Neural cell (in vitro differentiated cells): ENCODE data around the gene RHO. TPM values are rescaled to one million over a fixed set of nuclear protein-coding genes. Genes with fewer than 3 reads are reported as not detected.

Source experiments
- H2AFZ ChIP-seq: fragments of 200-600, 300-800 bp; sonication (generic), shearing (Covaris generic); 2 replicates; pipeline ENCODE4 v1.6.0; 2014; ENCODE audit warnings: low read depth, mild to moderate bottlenecking, antibody characterized with exemption, low read length, moderate library complexity
- H3F3A ChIP-seq: fragments of 200-600 bp; shearing (Covaris generic); 2 replicates; pipeline ENCODE4 v1.6.1; 2016; ENCODE audit warnings: mild to moderate bottlenecking, moderate library complexity, mixed read lengths, antibody characterized with exemption, low read length; ENCODE audit not compliant: insufficient read depth, poor library complexity, severe bottlenecking
- H3K27ac ChIP-seq: fragments of 200-600, 300-800 bp; sonication (generic), shearing (Covaris generic); 2 replicates; pipeline ENCODE4 v1.5.1; 2014; ENCODE audit warnings: mild to moderate bottlenecking, low read length, moderate library complexity
- H3K27me3 ChIP-seq: fragments of 300-800, 200-600 bp; sonication (generic), shearing (Covaris generic); 2 replicates; pipeline ENCODE4 v1.6.0; 2014; ENCODE audit warnings: mild to moderate bottlenecking, low read depth, low read length, moderate library complexity; ENCODE audit not compliant: insufficient read depth
- H3K36me3 ChIP-seq: fragments of 300-800, 200-600 bp; sonication (generic), shearing (Covaris generic); 2 replicates; pipeline ENCODE4 v1.5.1; 2014; ENCODE audit warnings: mild to moderate bottlenecking, antibody characterized with exemption, low read length, moderate library complexity; ENCODE audit not compliant: insufficient read depth
- H3K4me2 ChIP-seq: fragments of 300-800, 200-600 bp; sonication (generic), shearing (Covaris generic); 2 replicates; pipeline ENCODE4 v1.6.0; 2014; ENCODE audit warnings: mild to moderate bottlenecking, low read length
- H3K4me3 ChIP-seq: fragments of 300-800, 200-600 bp; sonication (generic), shearing (Covaris generic); 2 replicates; pipeline ENCODE4 v1.5.1; 2014; ENCODE audit warnings: mild to moderate bottlenecking, low read length, moderate library complexity
- H3K79me2 ChIP-seq: fragments of 200-600 bp; shearing (Covaris generic); replicated peaks from 2 replicates; pipeline ENCODE4 v1.6.0; 2014; ENCODE audit warnings: mild to moderate bottlenecking, low read length, moderate library complexity; ENCODE audit not compliant: insufficient read depth
- H3K9ac ChIP-seq: fragments of 300-800, 200-600 bp; sonication (generic), shearing (Covaris generic); 2 replicates; pipeline ENCODE4 v1.6.1; 2016; ENCODE audit warnings: mild to moderate bottlenecking, low read length, mixed read lengths
- H3K9me2 ChIP-seq: fragments of 200-600 bp; shearing (Covaris generic); 2 replicates; pipeline ENCODE4 v1.6.1; 2016; ENCODE audit warnings: mild to moderate bottlenecking, low read length, mixed read lengths; ENCODE audit not compliant: insufficient read depth
- H3K9me3 ChIP-seq: fragments of 200-600, 300-800 bp; sonication (generic), shearing (Covaris generic); 2 replicates; pipeline ENCODE4 v1.6.1; 2016; ENCODE audit warnings: mild to moderate bottlenecking, mixed run types, low read length, moderate library complexity, mixed read lengths
- H4K20me1 ChIP-seq: fragments of 200-600 bp; shearing (Covaris generic); 2 replicates; pipeline ENCODE4 v1.6.1; 2016; ENCODE audit warnings: mild to moderate bottlenecking, mixed run types; ENCODE audit not compliant: insufficient read depth
- EP300 ChIP-seq: fragments of 450-650 bp; conservative IDR thresholded peaks from 2 replicates; pipeline ENCODE4 v1.6.1; 2014; ENCODE audit warnings: antibody characterized with exemption, mild to moderate bottlenecking, moderate library complexity; ENCODE audit not compliant: poor library complexity, severe bottlenecking
- EZH2 ChIP-seq: fragments of 200-600, 300-800 bp; shearing (Covaris generic), sonication (generic); IDR thresholded peaks from 2 replicates; pipeline ENCODE4 v1.6.1; 2014; ENCODE audit warnings: antibody characterized with exemption, low read length, borderline replicate concordance, mild to moderate bottlenecking; ENCODE audit not compliant: insufficient read depth, poor library complexity, severe bottlenecking
- MXI1 ChIP-seq: fragments of 450-650 bp; conservative IDR thresholded peaks from 2 replicates; pipeline ENCODE4 v1.6.1; 2014; ENCODE audit warnings: antibody characterized with exemption, mild to moderate bottlenecking; ENCODE audit not compliant: poor library complexity, severe bottlenecking
- POLR2AphosphoS5 ChIP-seq: IDR thresholded peaks from 2 replicates; pipeline ENCODE4 v1.6.1; 2012
- RAD21 ChIP-seq: fragments of 450-650 bp; conservative IDR thresholded peaks from 2 replicates; pipeline ENCODE4 v1.6.1; 2014; ENCODE audit warnings: antibody characterized with exemption, mild to moderate bottlenecking, moderate library complexity
- SMC3 ChIP-seq: fragments of 450-650 bp; conservative IDR thresholded peaks from 2 replicates; pipeline ENCODE4 v1.6.1; 2014; ENCODE audit warnings: antibody characterized with exemption, mild to moderate bottlenecking, moderate library complexity; ENCODE audit not compliant: poor library complexity
- TAF1 ChIP-seq: IDR thresholded peaks from 2 replicates; pipeline ENCODE4 v1.6.1; 2012; ENCODE audit warnings: low read depth
- polyA plus RNA-seq: library from polyadenylated mRNA; depleted of rRNA; stranded (reverse); fragments of >200 nt; gene quantifications from 2 replicates; pipeline ENCODE4 v1.2.3, GENCODE V29; 2014
- TF ChIP-seq, protein P1 (sequence below): fragments of 450-650 bp; IDR thresholded peaks from 2 replicates; pipeline ENCODE4 v1.5.1; 2014; ENCODE audit warnings: antibody characterized with exemption, mild to moderate bottlenecking, moderate library complexity; ENCODE audit not compliant: poor library complexity, severe bottlenecking
- TF ChIP-seq, protein P2 (sequence below): IDR thresholded peaks from 2 replicates; pipeline ENCODE4 v1.6.1; 2012; ENCODE audit warnings: borderline replicate concordance

RHO gene
- polyA plus RNA-seq, 1 donor from 2014 or later = not detected

DNA sequence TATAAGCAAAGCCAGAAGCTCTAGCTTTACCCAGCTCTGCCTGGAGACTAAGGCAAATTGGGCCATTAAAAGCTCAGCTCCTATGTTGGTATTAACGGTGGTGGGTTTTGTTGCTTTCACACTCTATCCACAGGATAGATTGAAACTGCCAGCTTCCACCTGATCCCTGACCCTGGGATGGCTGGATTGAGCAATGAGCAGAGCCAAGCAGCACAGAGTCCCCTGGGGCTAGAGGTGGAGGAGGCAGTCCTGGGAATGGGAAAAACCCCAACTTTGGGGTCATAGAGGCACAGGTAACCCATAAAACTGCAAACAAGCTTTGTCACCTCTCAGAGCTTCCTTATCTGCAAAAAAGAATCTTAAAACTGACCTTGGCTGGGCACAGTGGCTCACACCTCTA, 6.6 kb downstream of the RHO start:
- Histone ChIP-seq H3K4me3 (no peak overlapping the region), H3K9ac (no peak overlapping the region), H3F3A (no peaks in the 10 kb centered on the region), H3K9me3 (no peaks in the 10 kb centered on the region), H3K36me3 (no peaks in the 10 kb centered on the region), H2AFZ (no peak overlapping the region), H3K4me2 (no peak overlapping the region), H3K27me3 (no peaks in the 10 kb centered on the region), H3K27ac (no peak overlapping the region), H4K20me1 (no peaks in the 10 kb centered on the region), H3K79me2 (no peaks in the 10 kb centered on the region), H3K9me2 (no peaks in the 10 kb centered on the region)
- TF ChIP-seq MXI1 (no peak), EP300 (no peak), RAD21 (no peak), POLR2AphosphoS5 (no peak), EZH2 (no peak), SMC3 (no peak), TAF1 (no peak)
- TF ChIP-seq, protein P1, sequence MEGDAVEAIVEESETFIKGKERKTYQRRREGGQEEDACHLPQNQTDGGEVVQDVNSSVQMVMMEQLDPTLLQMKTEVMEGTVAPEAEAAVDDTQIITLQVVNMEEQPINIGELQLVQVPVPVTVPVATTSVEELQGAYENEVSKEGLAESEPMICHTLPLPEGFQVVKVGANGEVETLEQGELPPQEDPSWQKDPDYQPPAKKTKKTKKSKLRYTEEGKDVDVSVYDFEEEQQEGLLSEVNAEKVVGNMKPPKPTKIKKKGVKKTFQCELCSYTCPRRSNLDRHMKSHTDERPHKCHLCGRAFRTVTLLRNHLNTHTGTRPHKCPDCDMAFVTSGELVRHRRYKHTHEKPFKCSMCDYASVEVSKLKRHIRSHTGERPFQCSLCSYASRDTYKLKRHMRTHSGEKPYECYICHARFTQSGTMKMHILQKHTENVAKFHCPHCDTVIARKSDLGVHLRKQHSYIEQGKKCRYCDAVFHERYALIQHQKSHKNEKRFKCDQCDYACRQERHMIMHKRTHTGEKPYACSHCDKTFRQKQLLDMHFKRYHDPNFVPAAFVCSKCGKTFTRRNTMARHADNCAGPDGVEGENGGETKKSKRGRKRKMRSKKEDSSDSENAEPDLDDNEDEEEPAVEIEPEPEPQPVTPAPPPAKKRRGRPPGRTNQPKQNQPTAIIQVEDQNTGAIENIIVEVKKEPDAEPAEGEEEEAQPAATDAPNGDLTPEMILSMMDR = no peak
- TF ChIP-seq, protein P2, sequence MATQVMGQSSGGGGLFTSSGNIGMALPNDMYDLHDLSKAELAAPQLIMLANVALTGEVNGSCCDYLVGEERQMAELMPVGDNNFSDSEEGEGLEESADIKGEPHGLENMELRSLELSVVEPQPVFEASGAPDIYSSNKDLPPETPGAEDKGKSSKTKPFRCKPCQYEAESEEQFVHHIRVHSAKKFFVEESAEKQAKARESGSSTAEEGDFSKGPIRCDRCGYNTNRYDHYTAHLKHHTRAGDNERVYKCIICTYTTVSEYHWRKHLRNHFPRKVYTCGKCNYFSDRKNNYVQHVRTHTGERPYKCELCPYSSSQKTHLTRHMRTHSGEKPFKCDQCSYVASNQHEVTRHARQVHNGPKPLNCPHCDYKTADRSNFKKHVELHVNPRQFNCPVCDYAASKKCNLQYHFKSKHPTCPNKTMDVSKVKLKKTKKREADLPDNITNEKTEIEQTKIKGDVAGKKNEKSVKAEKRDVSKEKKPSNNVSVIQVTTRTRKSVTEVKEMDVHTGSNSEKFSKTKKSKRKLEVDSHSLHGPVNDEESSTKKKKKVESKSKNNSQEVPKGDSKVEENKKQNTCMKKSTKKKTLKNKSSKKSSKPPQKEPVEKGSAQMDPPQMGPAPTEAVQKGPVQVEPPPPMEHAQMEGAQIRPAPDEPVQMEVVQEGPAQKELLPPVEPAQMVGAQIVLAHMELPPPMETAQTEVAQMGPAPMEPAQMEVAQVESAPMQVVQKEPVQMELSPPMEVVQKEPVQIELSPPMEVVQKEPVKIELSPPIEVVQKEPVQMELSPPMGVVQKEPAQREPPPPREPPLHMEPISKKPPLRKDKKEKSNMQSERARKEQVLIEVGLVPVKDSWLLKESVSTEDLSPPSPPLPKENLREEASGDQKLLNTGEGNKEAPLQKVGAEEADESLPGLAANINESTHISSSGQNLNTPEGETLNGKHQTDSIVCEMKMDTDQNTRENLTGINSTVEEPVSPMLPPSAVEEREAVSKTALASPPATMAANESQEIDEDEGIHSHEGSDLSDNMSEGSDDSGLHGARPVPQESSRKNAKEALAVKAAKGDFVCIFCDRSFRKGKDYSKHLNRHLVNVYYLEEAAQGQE = no peak

DNA sequence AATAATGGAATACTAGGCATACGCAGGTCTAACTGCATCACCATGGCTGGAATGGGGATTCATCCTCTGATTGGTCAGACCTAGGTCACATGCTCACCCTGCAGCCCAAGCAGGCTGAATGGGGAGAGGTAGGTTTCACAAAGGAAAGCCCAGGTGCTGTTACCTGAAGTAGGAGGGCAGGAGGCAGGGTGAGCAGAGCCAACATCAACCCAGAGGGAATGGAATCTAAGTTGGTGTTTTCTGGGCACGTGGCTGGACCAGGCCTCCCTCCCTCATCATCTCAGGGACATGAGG, 7.9 kb downstream of the RHO start:
- no peaks in the 10 kb centered on the region for H3K9me3 ChIP-seq
- no peak overlapping the region for H3K9ac ChIP-seq
- no peak overlapping the region for H3K4me3 ChIP-seq
- H3K4me2 ChIP-seq = no peak overlapping the region
- no peaks in the 10 kb centered on the region for H4K20me1 ChIP-seq
- no peak overlapping the region for H2AFZ ChIP-seq
- no peaks in the 10 kb centered on the region for H3F3A ChIP-seq
- no peaks in the 10 kb centered on the region for H3K9me2 ChIP-seq
- no peak overlapping the region for H3K27ac ChIP-seq
- TF ChIP-seq MXI1 (no peak), EZH2 (no peak), EP300 (no peak), POLR2AphosphoS5 (no peak), TAF1 (no peak), RAD21 (no peak), SMC3 (no peak)
- TF ChIP-seq, protein P1 = no peak
- TF ChIP-seq, protein P2 = no peak
- no peaks in the 10 kb centered on the region for H3K79me2 ChIP-seq
- H3K36me3 ChIP-seq = no peaks in the 10 kb centered on the region
- no peaks in the 10 kb centered on the region for H3K27me3 ChIP-seq
